HUES6 (cell line): Measurements from ENCODE around the gene PTPRA.
"Not testable (repeated sequence)": the region's sequence is repeated elsewhere in the genome, so short reads cannot be mapped to it uniquely, and the experiment has no call there.

Experiments
- H3K27ac ChIP-seq: 2 replicates; pipeline ENCODE4 v1.7.0; 2013; ENCODE audit warnings: low read depth, mild to moderate bottlenecking, low read length, inconsistent platforms
- H3K27me3 ChIP-seq: 2 replicates; pipeline ENCODE4 v1.6.1; 2013; ENCODE audit warnings: low read length; ENCODE audit not compliant: control insufficient read depth, insufficient read depth
- H3K36me3 ChIP-seq: 2 replicates; pipeline ENCODE4 v1.6.1; 2013; ENCODE audit warnings: low read length; ENCODE audit not compliant: control insufficient read depth, insufficient read depth
- H3K4me1 ChIP-seq: 2 replicates; pipeline ENCODE4 v1.6.1; 2013; ENCODE audit warnings: low read length; ENCODE audit not compliant: control insufficient read depth, insufficient read depth
- H3K4me3 ChIP-seq: 2 replicates; pipeline ENCODE4 v1.5.1; 2013; ENCODE audit warnings: low read depth, low read length
- H3K9ac ChIP-seq: one replicate; pipeline ENCODE4 v1.6.1; 2013; ENCODE audit warnings: mild to moderate bottlenecking, low read length
- H3K9me3 ChIP-seq: 2 replicates; pipeline ENCODE4 v1.6.1; 2013; ENCODE audit warnings: low read depth, low read length; ENCODE audit not compliant: control insufficient read depth, insufficient read depth

PTPRA gene

GRCh38 chr20:2889797-2890196 is 16.5 kb downstream of the PTPRA start:
- H3K9ac ChIP-seq: no peak overlapping the region
- H3K4me3 ChIP-seq: no peak overlapping the region
- H3K27ac ChIP-seq: no peak overlapping the region
- H3K36me3 ChIP-seq: no peaks in the 10 kb centered on the region
- peaks cover 3% of the 10 kb centered on the region; the same call in 1 of the 2 replicates for H3K9me3 ChIP-seq
- H3K27me3 ChIP-seq: no peaks in the 10 kb centered on the region
- no peaks in the 10 kb centered on the region for H3K4me1 ChIP-seq

GRCh38 chr20:2890742-2891141 is 17.5 kb downstream of the PTPRA start:
- H3K4me1 ChIP-seq: no peaks in the 10 kb centered on the region
- peaks cover 4% of the 10 kb centered on the region; the same call in 1 of the 2 replicates for H3K9me3 ChIP-seq
- no peaks in the 10 kb centered on the region for H3K27me3 ChIP-seq
- no peak overlapping the region for H3K27ac ChIP-seq
- H3K9ac ChIP-seq: no peak overlapping the region
- H3K4me3 ChIP-seq: no peak overlapping the region
- no peaks in the 10 kb centered on the region for H3K36me3 ChIP-seq

GRCh38 chr20:2891343-2891742 is 18.1 kb downstream of the PTPRA start:
- Histone ChIP-seq H3K27ac (no peak overlapping the region), H3K36me3 (no peaks in the 10 kb centered on the region), H3K27me3 (no peaks in the 10 kb centered on the region), H3K4me1 (no peaks in the 10 kb centered on the region), H3K9me3 (peaks cover 4% of the 10 kb centered on the region; the same call in 1 of the 2 replicates), H3K9ac (no peak overlapping the region), H3K4me3 (no peak overlapping the region)

- Histone ChIP-seq H3K9me3 (peaks cover 4% of the 10 kb centered on the region; the same call in 1 of the 2 replicates), H3K4me1 (no peaks in the 10 kb centered on the region), H3K4me3 (no peak overlapping the region), H3K27me3 (no peaks in the 10 kb centered on the region), H3K36me3 (no peaks in the 10 kb centered on the region), H3K27ac (no peak overlapping the region), H3K9ac (no peak overlapping the region)
These were observed 19.1 kb downstream of the PTPRA start for GRCh38 chr20:2892376-2892775.

GRCh38 chr20:2894221-2894620 is 20.9 kb downstream of the PTPRA start:
- Histone ChIP-seq H3K9ac (no peak overlapping the region), H3K27ac (no peak overlapping the region)

GRCh38 chr20:2895154-2895553 is 21.9 kb downstream of the PTPRA start:
- H3K36me3 ChIP-seq, H3K4me1 ChIP-seq, H3K9me3 ChIP-seq, H3K27ac ChIP-seq, H3K27me3 ChIP-seq, H3K4me3 ChIP-seq, H3K9ac ChIP-seq: not testable (repeated sequence)

More at GRCh38 chr20:2894221-2894620, 20.9 kb downstream of the PTPRA start:
- no peak overlapping the region for H3K4me3 ChIP-seq
- no peaks in the 10 kb centered on the region for H3K27me3 ChIP-seq
- H3K36me3 ChIP-seq: no peaks in the 10 kb centered on the region
- peaks cover 4% of the 10 kb centered on the region; the same call in 1 of the 2 replicates for H3K9me3 ChIP-seq
- no peaks in the 10 kb centered on the region for H3K4me1 ChIP-seq

- no peak overlapping the region for H3K9ac ChIP-seq
- no peak overlapping the region for H3K4me3 ChIP-seq
- no peaks in the 10 kb centered on the region for H3K27me3 ChIP-seq
- peaks cover 5% of the 10 kb centered on the region; the same call in 1 of the 2 replicates for H3K9me3 ChIP-seq
- no peaks in the 10 kb centered on the region for H3K36me3 ChIP-seq
- no peaks in the 10 kb centered on the region for H3K4me1 ChIP-seq
- no peak overlapping the region for H3K27ac ChIP-seq
These were observed 26.0 kb downstream of the PTPRA start for GRCh38 chr20:2899243-2899642.

- H3K4me1 ChIP-seq: no peaks in the 10 kb centered on the region
- H3K36me3 ChIP-seq: no peaks in the 10 kb centered on the region
- H3K9ac ChIP-seq: no peak overlapping the region
- H3K27me3 ChIP-seq: no peaks in the 10 kb centered on the region
- H3K4me3 ChIP-seq: no peak overlapping the region
- H3K9me3 ChIP-seq: peaks cover 8% of the 10 kb centered on the region
- no peak overlapping the region for H3K27ac ChIP-seq
These were observed 27.7 kb downstream of the PTPRA start for GRCh38 chr20:2900845-2901592.

GRCh38 chr20:2902291-2902690 is 29.0 kb downstream of the PTPRA start:
- no peak overlapping the region for H3K27ac ChIP-seq
- no peak overlapping the region for H3K4me3 ChIP-seq
- H3K27me3 ChIP-seq: no peaks in the 10 kb centered on the region
- H3K9me3 ChIP-seq: peaks cover 8% of the 10 kb centered on the region
- no peaks in the 10 kb centered on the region for H3K36me3 ChIP-seq
- no peak overlapping the region for H3K9ac ChIP-seq
- H3K4me1 ChIP-seq: no peaks in the 10 kb centered on the region

GRCh38 chr20:2902818-2903217 is 29.5 kb downstream of the PTPRA start:
- Histone ChIP-seq H3K36me3 (no peaks in the 10 kb centered on the region), H3K9me3 (peaks cover 8% of the 10 kb centered on the region), H3K4me3 (no peak overlapping the region), H3K9ac (no peak overlapping the region), H3K27ac (no peak overlapping the region), H3K27me3 (no peaks in the 10 kb centered on the region), H3K4me1 (no peaks in the 10 kb centered on the region)

- Histone ChIP-seq H3K36me3 (no peaks in the 10 kb centered on the region), H3K4me1 (no peaks in the 10 kb centered on the region), H3K9me3 (peaks cover 8% of the 10 kb centered on the region), H3K4me3 (no peak overlapping the region), H3K27me3 (no peaks in the 10 kb centered on the region), H3K27ac (no peak overlapping the region), H3K9ac (no peak overlapping the region)
These were observed 30.4 kb downstream of the PTPRA start for GRCh38 chr20:2903686-2904085.
